Measurements from ENCODE around the gene CAMK2A.

The CAMK2A gene

DNA sequence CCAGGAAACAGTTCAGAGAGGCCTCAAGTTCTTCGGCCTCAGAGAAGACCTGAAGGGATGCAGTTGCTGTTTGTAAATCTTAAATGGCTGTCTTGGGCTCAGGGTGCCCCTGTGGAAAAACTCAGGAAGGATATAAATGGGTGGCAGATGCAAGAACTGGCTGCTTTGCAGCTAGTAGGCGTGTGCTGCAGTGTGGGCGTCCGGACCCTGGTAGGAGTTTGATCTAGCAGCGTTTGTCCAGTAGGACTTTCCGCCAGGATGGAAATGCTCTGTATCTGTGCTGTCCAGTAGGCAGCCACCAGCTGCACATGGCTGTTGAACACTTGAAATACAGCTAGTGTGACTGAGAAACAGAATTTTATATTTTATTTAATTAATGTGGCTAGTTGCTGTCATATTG, 115.3 kb downstream of the CAMK2A start:
- Histone ChIP-seq H3K4me1 (ENCODE audit: control insufficient read depth, insufficient read depth, low read length) (no peaks in the 10 kb centered on the region), H3K4me3 (ENCODE audit: low read depth, low read length) (no peak overlapping the region), H3K36me3 (ENCODE audit: control insufficient read depth in 2 of 2, insufficient read depth in 1 of 2, low read length in 2 of 2) (no peaks in the 10 kb centered on the region), H3K27ac (ENCODE audit: extremely low read depth, low read depth, low read length) (no peak overlapping the region), H3K9me3 (ENCODE audit: control insufficient read depth, insufficient read depth, low read depth, low read length) (no peaks in the 10 kb centered on the region)
- POLR2A ChIA-PET = no interaction called here
- TF ChIP-seq, protein P1, sequence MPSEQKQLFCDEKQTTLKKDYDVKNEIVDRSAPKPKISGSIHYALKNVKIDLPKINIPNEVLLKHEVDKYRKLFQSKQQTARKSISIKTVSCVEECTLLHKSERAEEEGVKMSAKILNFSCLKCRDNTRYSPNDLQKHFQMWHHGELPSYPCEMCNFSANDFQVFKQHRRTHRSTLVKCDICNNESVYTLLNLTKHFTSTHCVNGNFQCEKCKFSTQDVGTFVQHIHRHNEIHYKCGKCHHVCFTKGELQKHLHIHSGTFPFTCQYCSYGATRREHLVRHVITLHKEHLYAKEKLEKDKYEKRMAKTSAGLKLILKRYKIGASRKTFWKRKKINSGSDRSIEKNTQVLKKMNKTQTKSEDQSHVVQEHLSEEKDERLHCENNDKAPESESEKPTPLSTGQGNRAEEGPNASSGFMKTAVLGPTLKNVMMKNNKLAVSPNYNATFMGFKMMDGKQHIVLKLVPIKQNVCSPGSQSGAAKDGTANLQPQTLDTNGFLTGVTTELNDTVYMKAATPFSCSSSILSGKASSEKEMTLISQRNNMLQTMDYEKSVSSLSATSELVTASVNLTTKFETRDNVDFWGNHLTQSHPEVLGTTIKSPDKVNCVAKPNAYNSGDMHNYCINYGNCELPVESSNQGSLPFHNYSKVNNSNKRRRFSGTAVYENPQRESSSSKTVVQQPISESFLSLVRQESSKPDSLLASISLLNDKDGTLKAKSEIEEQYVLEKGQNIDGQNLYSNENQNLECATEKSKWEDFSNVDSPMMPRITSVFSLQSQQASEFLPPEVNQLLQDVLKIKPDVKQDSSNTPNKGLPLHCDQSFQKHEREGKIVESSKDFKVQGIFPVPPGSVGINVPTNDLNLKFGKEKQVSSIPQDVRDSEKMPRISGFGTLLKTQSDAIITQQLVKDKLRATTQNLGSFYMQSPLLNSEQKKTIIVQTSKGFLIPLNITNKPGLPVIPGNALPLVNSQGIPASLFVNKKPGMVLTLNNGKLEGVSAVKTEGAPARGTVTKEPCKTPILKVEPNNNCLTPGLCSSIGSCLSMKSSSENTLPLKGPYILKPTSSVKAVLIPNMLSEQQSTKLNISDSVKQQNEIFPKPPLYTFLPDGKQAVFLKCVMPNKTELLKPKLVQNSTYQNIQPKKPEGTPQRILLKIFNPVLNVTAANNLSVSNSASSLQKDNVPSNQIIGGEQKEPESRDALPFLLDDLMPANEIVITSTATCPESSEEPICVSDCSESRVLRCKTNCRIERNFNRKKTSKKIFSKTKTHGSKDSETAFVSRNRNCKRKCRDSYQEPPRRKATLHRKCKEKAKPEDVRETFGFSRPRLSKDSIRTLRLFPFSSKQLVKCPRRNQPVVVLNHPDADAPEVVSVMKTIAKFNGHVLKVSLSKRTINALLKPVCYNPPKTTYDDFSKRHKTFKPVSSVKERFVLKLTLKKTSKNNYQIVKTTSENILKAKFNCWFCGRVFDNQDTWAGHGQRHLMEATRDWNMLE (tag by site-specific recombination; conservative IDR thresholded peaks at IDR 0.05; ENCODE audit: low read depth) = no peak
- peak; percentile 46 for TF ChIP-seq ZFHX2 (tag by site-specific recombination; conservative IDR thresholded peaks at IDR 0.05)
- TF ChIP-seq, protein P2, sequence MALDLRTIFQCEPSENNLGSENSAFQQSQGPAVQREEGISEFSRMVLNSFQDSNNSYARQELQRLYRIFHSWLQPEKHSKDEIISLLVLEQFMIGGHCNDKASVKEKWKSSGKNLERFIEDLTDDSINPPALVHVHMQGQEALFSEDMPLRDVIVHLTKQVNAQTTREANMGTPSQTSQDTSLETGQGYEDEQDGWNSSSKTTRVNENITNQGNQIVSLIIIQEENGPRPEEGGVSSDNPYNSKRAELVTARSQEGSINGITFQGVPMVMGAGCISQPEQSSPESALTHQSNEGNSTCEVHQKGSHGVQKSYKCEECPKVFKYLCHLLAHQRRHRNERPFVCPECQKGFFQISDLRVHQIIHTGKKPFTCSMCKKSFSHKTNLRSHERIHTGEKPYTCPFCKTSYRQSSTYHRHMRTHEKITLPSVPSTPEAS (tag by site-specific recombination; IDR thresholded peaks at IDR 0.05) = no peak
- CTCF ChIA-PET = interaction anchor here (0.6 to 2.6 kb wide), 6 partner anchors 10 to 188 kb away, joined by 3 to 20 read pairs (median 3); no protein-coding TSS in a partner anchor

DNA sequence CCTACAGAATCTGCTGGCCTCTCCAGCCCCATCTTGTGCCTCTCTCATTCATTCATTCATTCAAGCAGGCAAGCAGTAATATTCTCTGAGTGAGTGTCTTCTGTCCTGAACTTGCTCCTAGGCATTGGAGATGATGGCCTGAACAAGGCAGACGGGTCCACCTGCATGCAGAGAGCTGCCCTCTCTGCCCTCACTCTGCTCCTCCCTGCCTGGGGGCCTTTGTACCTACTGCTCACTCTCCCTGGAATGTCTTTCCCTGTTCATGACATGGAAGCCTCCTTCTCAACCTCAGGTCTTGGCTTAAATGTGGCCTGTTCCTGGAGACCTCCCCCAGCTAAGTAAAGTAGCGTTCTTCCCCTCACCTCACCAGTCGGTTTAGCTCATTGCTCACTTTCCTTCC, 116.4 kb downstream of the CAMK2A start:
- TF ChIP-seq OSR2 (tag by site-specific recombination; IDR thresholded peaks at IDR 0.05) (no peak), ZNF350 (tag by site-specific recombination; IDR thresholded peaks at IDR 0.05) (no peak), ZNF10 (tag by site-specific recombination; IDR thresholded peaks at IDR 0.05) (no peak), ZNF677 (tag by site-specific recombination; IDR thresholded peaks at IDR 0.05) (no peak), ZNF548 (tag by site-specific recombination; IDR thresholded peaks at IDR 0.05) (no peak), SCRT2 (tag by site-specific recombination; IDR thresholded peaks at IDR 0.05) (no peak), ZNF514 (tag by site-specific recombination; IDR thresholded peaks at IDR 0.05) (no peak), ZNF660 (tag by site-specific recombination; IDR thresholded peaks at IDR 0.05) (no peak), ZNF292 (tag by site-specific recombination; IDR thresholded peaks at IDR 0.05; ENCODE audit: borderline replicate concordance, low read depth) (no peak), ZNF221 (tag by site-specific recombination; IDR thresholded peaks at IDR 0.05; ENCODE audit: borderline replicate concordance) (no peak)
- Histone ChIP-seq H3K4me3 (ENCODE audit: low read depth, low read length) (no peak overlapping the region), H3K9me3 (ENCODE audit: control insufficient read depth, insufficient read depth, low read depth, low read length) (no peaks in the 10 kb centered on the region), H3K4me1 (ENCODE audit: control insufficient read depth, insufficient read depth, low read length) (no peaks in the 10 kb centered on the region), H3K27ac (ENCODE audit: extremely low read depth, low read depth, low read length) (no peak overlapping the region), H3K36me3 (ENCODE audit: control insufficient read depth in 2 of 2, insufficient read depth in 1 of 2, low read length in 2 of 2) (no peaks in the 10 kb centered on the region)
- POLR2A ChIA-PET = no interaction called here
- CTCF ChIA-PET = interaction anchor here (1.8 kb wide), 1 partner anchor 11 kb away, joined by 5 read pairs; no protein-coding TSS in a partner anchor

DNA sequence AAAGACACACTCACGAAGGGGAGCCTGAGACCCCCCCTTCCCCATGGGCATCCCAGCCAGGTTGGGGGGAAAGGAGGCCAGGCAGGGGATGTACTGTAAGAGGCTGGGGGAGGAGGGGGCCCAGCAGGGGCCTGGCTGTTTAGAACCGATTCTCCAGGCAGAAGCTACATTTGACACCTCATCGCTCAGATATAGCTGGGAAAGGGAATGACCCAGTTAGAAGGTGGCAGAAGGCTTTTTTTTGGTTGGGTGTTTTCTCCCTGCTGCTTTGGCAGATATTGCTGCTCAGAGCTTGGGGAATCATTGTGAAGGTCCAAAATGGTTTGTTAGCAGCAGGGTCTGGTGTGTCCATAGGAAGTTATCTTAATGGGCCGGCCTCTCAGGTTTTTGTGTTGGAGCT, 117.0 kb downstream of the CAMK2A start:
- CTCF ChIA-PET = interaction anchor here (1.1 to 1.8 kb wide), 2 partner anchors 11 to 166 kb away, joined by 5 read pairs; no protein-coding TSS in a partner anchor
- Histone ChIP-seq H3K9me3 (ENCODE audit: control insufficient read depth, insufficient read depth, low read depth, low read length) (no peaks in the 10 kb centered on the region), H3K4me3 (ENCODE audit: low read depth, low read length) (no peak overlapping the region), H3K4me1 (ENCODE audit: control insufficient read depth, insufficient read depth, low read length) (no peaks in the 10 kb centered on the region), H3K27ac (ENCODE audit: extremely low read depth, low read depth, low read length) (no peak overlapping the region), H3K36me3 (ENCODE audit: control insufficient read depth in 2 of 2, insufficient read depth in 1 of 2, low read length in 2 of 2) (no peaks in the 10 kb centered on the region)
- POLR2A ChIA-PET = interaction anchor here (1.2 kb wide), 1 partner anchor 748 kb away, joined by 3 read pairs; no protein-coding TSS in a partner anchor
- no peak for TF ChIP-seq ZNF670 (tag by site-specific recombination; IDR thresholded peaks at IDR 0.05; ENCODE audit: low read depth)
- TF ChIP-seq ZIC2 (tag by site-specific recombination; IDR thresholded peaks at IDR 0.05) = peak; percentile 29

Measured in HEK293 (cell line).